ENCODE data around the gene ENAM. TPM values are rescaled to one million over a fixed set of nuclear protein-coding genes. Genes with fewer than 3 reads are reported as not detected.
A peak's percentile ranks its signal among the peaks of the same experiment; 100 is the strongest.

Gene ENAM
- under 1 TPM in 2 of 6 donors, not detected in 4; 0.13 to 0.15 TPM for polyA plus RNA-seq (ENCODE audit: low read depth in 6 of 6)

GRCh38 chr4:70628444-70628843 lies at the start of gene ENAM:
TSS of gene ENAM (plus strand) at chr4:70628744. CDS start at chr4:70629501, 757 bp downstream.
- ATAC-seq (ENCODE audit: low read depth in 2 of 2), result no peak
- H3K27ac Mint-ChIP-seq, result no peak within 1 kb of the TSS
- H3K27me3 Mint-ChIP-seq, result no peaks in the 10 kb centered on the region
- no peaks in the 10 kb centered on the region for H3K9me3 Mint-ChIP-seq
- H3K36me3 Mint-ChIP-seq, result no peaks in the 10 kb centered on the region
- no peak within 1 kb of the TSS for H3K4me3 Mint-ChIP-seq
- no peak for DNase-seq
- peaks cover 0 to under 1% (median 0%) of the 10 kb centered on the region in 3 donors for H3K4me1 Mint-ChIP-seq

- Mint-ChIP-seq H3K27ac (peak overlapping the region in 1 of 6 donors; percentile 65), H3K9me3 (peaks cover 0 to 5% (median 3%) of the 10 kb centered on the region in 7 donors), H3K4me3 (no peak overlapping the region), H3K27me3 (peaks cover 3 to 14% (median 10%) of the 10 kb centered on the region in 3 donors), H3K36me3 (peaks cover 0 to 8% of the 10 kb centered on the region in 2 donors), H3K4me1 (no peaks in the 10 kb centered on the region)
- DNase-seq (no peak), ATAC-seq (ENCODE audit: low read depth in 2 of 2) (no peak)
These were observed 46.6 kb upstream of the ENAM start for GRCh38 chr4:70581980-70582379.

GRCh38 chr4:70583952-70584834 lies 44.4 kb upstream of the ENAM start:
- no peak overlapping the region for H3K27ac Mint-ChIP-seq
- peaks cover 3 to 5% (median 4%) of the 10 kb centered on the region in 3 donors for H3K27me3 Mint-ChIP-seq
- H3K9me3 Mint-ChIP-seq, result peaks cover 0 to 3% (median 0%) of the 10 kb centered on the region in 7 donors
- no peak for DNase-seq
- H3K4me1 Mint-ChIP-seq, result no peaks in the 10 kb centered on the region
- H3K4me3 Mint-ChIP-seq, result no peak overlapping the region
- no peaks in the 10 kb centered on the region for H3K36me3 Mint-ChIP-seq
- ATAC-seq (ENCODE audit: low read depth in 2 of 2), result no peak

DNA sequence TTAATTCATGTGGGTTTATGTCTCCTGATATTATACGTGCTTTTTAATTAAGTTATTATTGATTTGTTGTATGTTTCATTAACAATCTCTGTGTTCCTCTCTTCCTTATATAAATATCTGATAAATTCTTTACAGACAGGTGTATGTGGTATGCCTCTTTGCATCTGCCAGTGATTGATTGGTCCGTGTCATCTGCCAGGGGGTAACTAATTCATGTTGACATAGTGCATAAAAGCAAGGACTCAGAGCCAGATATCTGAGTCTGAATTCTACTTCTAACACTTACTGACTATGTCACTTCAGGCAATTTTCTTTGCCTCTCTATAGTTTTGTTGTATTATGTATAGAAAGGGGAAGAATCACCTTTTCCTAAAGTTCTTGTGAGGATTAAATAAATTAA lies 41.7 kb upstream of the ENAM start:
- no peak for DNase-seq
- H3K27me3 Mint-ChIP-seq, result peaks cover 0 to 8% (median 5%) of the 10 kb centered on the region in 3 donors
- H3K27ac Mint-ChIP-seq, result no peak overlapping the region
- ATAC-seq (ENCODE audit: low read depth in 2 of 2), result no peak
- H3K4me3 Mint-ChIP-seq, result no peak overlapping the region
- no peaks in the 10 kb centered on the region for H3K36me3 Mint-ChIP-seq
- peaks cover 0 to 2% (median 0%) of the 10 kb centered on the region in 7 donors for H3K9me3 Mint-ChIP-seq
- H3K4me1 Mint-ChIP-seq, result peaks cover 6 to 11% (median 9%) of the 10 kb centered on the region in 3 donors

GRCh38 chr4:70589785-70590184 lies 38.8 kb upstream of the ENAM start:
- no peak overlapping the region for H3K27ac Mint-ChIP-seq
- peak; percentile 69 to 79 for ATAC-seq (ENCODE audit: low read depth in 2 of 2)
- peaks cover 0 to 1% (median 0%) of the 10 kb centered on the region in 7 donors for H3K9me3 Mint-ChIP-seq
- H3K27me3 Mint-ChIP-seq, result peaks cover 0 to 12% (median 3%) of the 10 kb centered on the region in 3 donors
- H3K4me3 Mint-ChIP-seq, result no peak overlapping the region
- peaks cover 6 to 11% (median 9%) of the 10 kb centered on the region in 3 donors for H3K4me1 Mint-ChIP-seq
- DNase-seq, result peak; percentile 3
- H3K36me3 Mint-ChIP-seq, result no peaks in the 10 kb centered on the region

DNA sequence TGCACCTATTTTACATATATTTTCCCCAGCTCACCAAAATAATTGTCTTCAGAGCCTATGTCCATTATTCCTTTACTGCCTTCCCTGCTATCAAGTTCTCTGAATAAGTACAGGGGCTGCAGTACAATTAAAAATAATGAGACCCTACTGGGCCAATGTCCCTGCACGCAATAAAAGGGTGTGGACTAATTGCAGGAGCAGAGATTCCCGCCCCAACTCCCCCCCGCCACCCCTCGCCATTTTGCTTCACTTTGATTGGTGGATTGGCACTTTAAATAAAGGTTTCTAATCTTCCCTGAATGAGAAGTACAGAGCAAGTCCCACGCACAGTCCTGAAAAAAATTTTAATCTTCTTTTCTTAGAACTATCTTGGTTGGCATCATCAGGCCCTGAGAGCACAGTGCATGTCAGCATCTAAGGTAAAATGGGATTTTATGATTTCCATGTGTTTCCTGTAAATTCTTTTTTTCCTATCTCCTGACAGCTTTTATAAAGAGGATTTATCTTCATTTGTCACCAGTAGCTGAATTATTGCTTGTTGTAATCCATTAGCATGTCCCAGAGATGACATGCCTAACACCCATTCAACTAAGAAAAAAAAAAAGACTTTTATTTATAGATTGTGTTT lies 36.5 kb upstream of the ENAM start, which contains the start of gene AMBN:
Gene AMBN, plus strand, starts transcription at position 302 of the 628 bp plus-strand sequence. Its CDS starts 103 bp downstream, at position 405.
- no peaks in the 10 kb centered on the region for H3K36me3 Mint-ChIP-seq

DNA sequence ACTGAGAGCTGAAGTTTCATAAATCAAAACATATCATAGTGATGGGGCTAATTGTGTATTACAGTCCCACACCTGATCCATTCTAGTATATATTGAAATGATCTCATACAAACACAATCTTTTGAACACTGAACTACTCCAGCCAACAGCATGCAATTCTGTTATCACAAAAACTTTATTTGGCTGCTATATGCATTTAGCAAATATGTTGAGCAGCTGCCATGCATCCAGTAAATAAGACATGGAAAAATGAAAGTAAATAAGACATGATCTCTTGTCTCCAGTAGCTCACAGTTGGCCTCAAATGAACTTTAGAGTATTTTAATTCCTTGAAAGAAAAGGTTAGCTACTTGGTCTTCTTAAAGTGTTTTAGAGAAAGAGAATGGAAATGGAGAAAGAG lies 34.3 kb upstream of the ENAM start:
- ATAC-seq (ENCODE audit: low read depth in 2 of 2), result no peak
- Mint-ChIP-seq H3K27ac (no peak overlapping the region), H3K9me3 (peaks cover 0 to 1% (median 0%) of the 10 kb centered on the region in 7 donors), H3K4me3 (no peak overlapping the region), H3K4me1 (peaks cover 6 to 11% (median 9%) of the 10 kb centered on the region in 3 donors), H3K27me3 (peaks cover 0 to 14% (median 8%) of the 10 kb centered on the region in 3 donors), H3K36me3 (no peaks in the 10 kb centered on the region)
- DNase-seq, result no peak

More for the DNA sequence above, 36.5 kb upstream of the ENAM start, which contains the start of gene AMBN:
- DNase-seq, result no peak
- H3K27me3 Mint-ChIP-seq, result peaks cover 0 to 14% (median 8%) of the 10 kb centered on the region in 3 donors
- H3K4me3 Mint-ChIP-seq, result no peak within 1 kb of the TSS
- peaks cover 6 to 11% (median 9%) of the 10 kb centered on the region in 3 donors for H3K4me1 Mint-ChIP-seq
- H3K9me3 Mint-ChIP-seq, result peaks cover 0 to 1% (median 0%) of the 10 kb centered on the region in 7 donors
- no peak within 1 kb of the TSS for H3K27ac Mint-ChIP-seq
- ATAC-seq (ENCODE audit: low read depth in 2 of 2), result no peak

- Mint-ChIP-seq H3K36me3 (no peaks in the 10 kb centered on the region), H3K4me3 (no peak overlapping the region), H3K27ac (no peak overlapping the region), H3K4me1 (peaks cover 0 to 8% (median 2%) of the 10 kb centered on the region in 3 donors), H3K27me3 (no peaks in the 10 kb centered on the region), H3K9me3 (no peaks in the 10 kb centered on the region)
- no peak for DNase-seq
- ATAC-seq (ENCODE audit: low read depth in 2 of 2), result no peak
These were observed 28.2 kb upstream of the ENAM start for GRCh38 chr4:70600305-70600704.

DNA sequence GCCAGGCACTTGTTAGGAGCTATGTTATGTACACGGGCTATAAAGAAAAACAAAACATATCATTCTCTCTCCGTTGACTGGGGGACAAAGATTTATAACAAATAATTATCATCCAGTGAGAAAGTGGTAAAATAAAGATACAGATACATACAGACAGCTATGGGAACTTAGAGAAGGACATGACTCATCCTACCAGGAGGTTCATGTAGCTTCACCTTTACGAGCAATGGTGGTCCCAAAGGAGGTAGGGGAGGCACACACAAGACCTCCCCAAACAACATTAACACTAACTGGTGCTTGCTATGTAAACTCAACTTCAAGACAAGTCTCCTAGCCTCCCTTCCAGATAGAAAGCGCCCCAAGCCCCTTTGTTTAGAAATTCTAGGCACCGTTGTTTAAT lies 27.6 kb upstream of the ENAM start:
- no peaks in the 10 kb centered on the region for H3K9me3 Mint-ChIP-seq
- H3K36me3 Mint-ChIP-seq, result no peaks in the 10 kb centered on the region
- H3K4me3 Mint-ChIP-seq, result no peak overlapping the region
- peaks cover 0 to 8% (median 2%) of the 10 kb centered on the region in 3 donors for H3K4me1 Mint-ChIP-seq
- ATAC-seq (ENCODE audit: low read depth in 2 of 2), result no peak
- no peaks in the 10 kb centered on the region for H3K27me3 Mint-ChIP-seq
- no peak for DNase-seq
- no peak overlapping the region for H3K27ac Mint-ChIP-seq

DNA sequence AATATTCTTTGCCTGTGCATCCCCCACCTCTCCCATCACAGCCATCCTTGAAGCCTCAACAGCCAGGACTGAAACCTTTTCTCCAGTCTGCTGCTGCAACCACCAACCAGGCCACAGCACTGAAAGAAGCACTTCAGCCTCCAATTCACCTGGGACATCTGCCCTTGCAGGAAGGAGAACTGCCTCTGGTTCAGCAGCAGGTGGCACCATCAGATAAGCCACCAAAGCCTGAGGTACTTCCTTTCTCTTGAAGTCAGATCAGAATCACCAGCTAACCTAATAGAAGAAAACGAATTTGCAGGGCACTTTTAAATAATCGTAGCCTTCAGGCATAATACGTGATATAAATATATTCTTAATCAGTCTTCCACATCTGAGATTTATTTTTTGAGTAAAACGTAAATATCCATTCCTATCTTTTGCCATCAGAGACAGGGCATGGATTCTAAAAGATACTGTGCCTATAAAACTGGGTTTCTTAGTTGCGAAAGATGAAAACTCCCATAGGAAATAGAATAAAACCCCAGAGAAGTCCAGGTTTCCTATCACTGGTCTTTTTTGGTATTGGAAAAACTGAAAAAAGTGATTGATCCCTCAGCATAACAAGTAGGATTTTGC lies 27.0 kb upstream of the ENAM start:
- no peaks in the 10 kb centered on the region for H3K27me3 Mint-ChIP-seq
- H3K36me3 Mint-ChIP-seq, result no peaks in the 10 kb centered on the region
- H3K27ac Mint-ChIP-seq, result no peak overlapping the region
- H3K4me1 Mint-ChIP-seq, result peaks cover 0 to 8% (median 2%) of the 10 kb centered on the region in 3 donors
- DNase-seq, result peak; percentile 61
- ATAC-seq (ENCODE audit: low read depth in 2 of 2), result peak; percentile 81 to 96
- H3K4me3 Mint-ChIP-seq, result no peak overlapping the region
- no peaks in the 10 kb centered on the region for H3K9me3 Mint-ChIP-seq

DNA sequence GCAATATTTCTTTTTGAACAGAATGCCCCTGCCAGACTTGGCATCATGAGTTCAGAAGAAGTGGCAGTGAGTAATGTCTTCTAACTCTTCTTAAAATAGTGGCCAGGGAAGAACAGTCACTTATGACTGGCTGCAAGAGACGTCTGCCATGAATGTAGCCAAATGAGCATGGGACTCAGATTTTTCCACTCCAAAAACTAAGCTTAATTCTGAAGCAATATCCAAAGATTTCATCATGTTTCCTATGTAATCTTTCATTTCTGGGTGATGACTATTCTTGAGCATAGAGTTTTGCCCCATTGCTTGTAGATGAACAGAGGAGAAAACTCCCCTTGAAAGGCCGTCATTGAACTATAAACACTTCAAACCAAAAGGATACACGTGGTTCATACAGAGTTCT lies 24.7 kb upstream of the ENAM start:
- DNase-seq, result no peak
- no peak overlapping the region for H3K4me3 Mint-ChIP-seq
- H3K27me3 Mint-ChIP-seq, result no peaks in the 10 kb centered on the region
- H3K9me3 Mint-ChIP-seq, result no peaks in the 10 kb centered on the region
- H3K36me3 Mint-ChIP-seq, result no peaks in the 10 kb centered on the region
- H3K27ac Mint-ChIP-seq, result no peak overlapping the region
- H3K4me1 Mint-ChIP-seq, result peaks cover 0 to 8% (median 2%) of the 10 kb centered on the region in 3 donors
- no peak for ATAC-seq (ENCODE audit: low read depth in 2 of 2)

DNA sequence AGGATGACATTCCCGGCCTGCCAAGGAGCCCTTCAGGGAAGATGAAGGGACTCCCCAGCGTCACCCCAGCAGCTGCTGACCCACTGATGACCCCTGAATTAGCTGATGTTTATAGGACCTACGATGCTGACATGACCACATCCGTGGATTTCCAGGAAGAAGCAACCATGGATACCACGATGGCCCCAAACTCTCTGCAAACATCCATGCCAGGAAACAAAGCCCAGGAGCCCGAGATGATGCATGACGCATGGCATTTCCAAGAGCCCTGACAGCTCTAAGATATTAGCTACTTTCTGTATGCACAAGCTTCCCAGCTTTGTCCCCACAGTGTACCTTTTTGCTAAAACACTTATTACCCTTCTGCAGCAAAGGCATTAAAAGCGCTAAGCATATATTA lies 22.1 kb upstream of the ENAM start:
- no peak for ATAC-seq (ENCODE audit: low read depth in 2 of 2)
- Mint-ChIP-seq H3K27me3 (no peaks in the 10 kb centered on the region), H3K27ac (no peak overlapping the region), H3K36me3 (no peaks in the 10 kb centered on the region), H3K4me3 (no peak overlapping the region), H3K4me1 (peaks cover 0 to 3% (median under 1%) of the 10 kb centered on the region in 3 donors), H3K9me3 (no peaks in the 10 kb centered on the region)
- DNase-seq, result no peak

DNA sequence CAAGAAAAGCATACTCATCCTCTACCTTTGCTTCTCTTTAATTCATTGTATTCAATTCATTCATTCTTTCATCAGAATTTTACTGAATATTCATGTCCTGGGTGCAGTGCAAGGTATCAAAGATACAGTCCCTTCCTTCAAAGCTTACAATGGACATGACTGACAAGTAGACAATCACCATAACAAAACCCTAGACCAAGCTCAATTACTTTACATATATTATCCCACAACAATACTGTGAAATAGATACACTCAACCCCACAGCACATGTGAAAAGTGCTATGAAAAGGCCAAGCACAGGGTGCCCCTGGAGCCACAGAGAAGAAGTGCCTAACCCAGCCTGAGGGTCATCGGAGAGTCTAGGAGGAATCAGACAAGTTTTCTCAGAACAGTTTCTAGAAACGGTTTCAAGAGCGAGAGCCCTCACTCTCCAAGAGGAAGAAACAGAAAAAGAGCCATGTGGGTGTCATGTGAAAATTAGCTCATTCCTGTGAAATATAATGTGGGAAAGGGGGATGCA lies 21.1 kb upstream of the ENAM start:
- H3K4me1 Mint-ChIP-seq, result no peaks in the 10 kb centered on the region
- no peak overlapping the region for H3K4me3 Mint-ChIP-seq
- peak overlapping the region in 2 of 6 donors; percentile 14 to 26 for H3K27ac Mint-ChIP-seq
- DNase-seq (no peak), ATAC-seq (ENCODE audit: low read depth in 2 of 2) (no peak)
- H3K36me3 Mint-ChIP-seq, result no peaks in the 10 kb centered on the region
- H3K9me3 Mint-ChIP-seq, result no peaks in the 10 kb centered on the region
- H3K27me3 Mint-ChIP-seq, result no peaks in the 10 kb centered on the region
